GM21381 (cell line): Measurements from ENCODE around the gene HEATR3.
"Not testable (repeated sequence)": the region's sequence is repeated elsewhere in the genome, so short reads cannot be mapped to it uniquely, and the experiment has no call there.

Experiments
- ATAC-seq: cut with Tn5 transposase; IDR thresholded peaks from one replicate; pipeline ENCODE4 v1.9.1; 2021; ENCODE audit warnings: mild to moderate bottlenecking, moderate library complexity; ENCODE audit not compliant: unreplicated experiment

The HEATR3 gene

GRCh38 chr16:50096791-50097190 lies 31.0 kb downstream of the HEATR3 start:
- no peak for ATAC-seq

- ATAC-seq = no peak
These were observed 34.3 kb downstream of the HEATR3 start for GRCh38 chr16:50099957-50100648.

GRCh38 chr16:50102051-50102746 lies 36.4 kb downstream of the HEATR3 start:
- no peak for ATAC-seq

- ATAC-seq = no peak
These were observed 38.0 kb downstream of the HEATR3 start for GRCh38 chr16:50103764-50104163.

- ATAC-seq = no peak
These were observed 48.8 kb downstream of the HEATR3 start for GRCh38 chr16:50114357-50115129.

- ATAC-seq = no peak
These were observed 54.9 kb downstream of the HEATR3 start for GRCh38 chr16:50120711-50121110.

GRCh38 chr16:50121278-50121677 lies 55.5 kb downstream of the HEATR3 start:
- peak; percentile 44 for ATAC-seq

GRCh38 chr16:50121721-50122445 lies 56.1 kb downstream of the HEATR3 start:
- ATAC-seq = peak; percentile 57

- ATAC-seq = no peak
These were observed 57.6 kb downstream of the HEATR3 start for GRCh38 chr16:50123417-50123816.

GRCh38 chr16:50124769-50125168 lies 59.0 kb downstream of the HEATR3 start:
- no peak for ATAC-seq

- ATAC-seq = no peak
These were observed 60.4 kb downstream of the HEATR3 start for GRCh38 chr16:50126183-50126582.

GRCh38 chr16:50132571-50132970 lies 66.8 kb downstream of the HEATR3 start:
- ATAC-seq = not testable (repeated sequence)

GRCh38 chr16:50133214-50133613 lies 67.4 kb downstream of the HEATR3 start:
- ATAC-seq = no peak

- ATAC-seq = no peak
These were observed 70.6 kb downstream of the HEATR3 start for GRCh38 chr16:50136399-50136798.

- ATAC-seq = no peak
These were observed 71.5 kb downstream of the HEATR3 start for GRCh38 chr16:50137268-50137667.

- no peak for ATAC-seq
These were observed 73.8 kb downstream of the HEATR3 start for GRCh38 chr16:50139580-50139979.

GRCh38 chr16:50144211-50144610 lies 78.4 kb downstream of the HEATR3 start:
- ATAC-seq = no peak

GRCh38 chr16:50146479-50147435 lies 81.0 kb downstream of the HEATR3 start:
- no peak for ATAC-seq

- no peak for ATAC-seq
These were observed 85.6 kb downstream of the HEATR3 start for GRCh38 chr16:50151322-50151721.

- no peak for ATAC-seq
These were observed 86.0 kb downstream of the HEATR3 start for GRCh38 chr16:50151756-50152155.
